GM19324 (cell line): Measurements from ENCODE around the gene MARK2.

Source experiments
- ATAC-seq: cut with Tn5 transposase; IDR thresholded peaks from one replicate; pipeline ENCODE4 v1.9.1; 2021; ENCODE audit warnings: mild to moderate bottlenecking, moderate library complexity; ENCODE audit not compliant: unreplicated experiment, low FRiP score

The MARK2 gene

DNA sequence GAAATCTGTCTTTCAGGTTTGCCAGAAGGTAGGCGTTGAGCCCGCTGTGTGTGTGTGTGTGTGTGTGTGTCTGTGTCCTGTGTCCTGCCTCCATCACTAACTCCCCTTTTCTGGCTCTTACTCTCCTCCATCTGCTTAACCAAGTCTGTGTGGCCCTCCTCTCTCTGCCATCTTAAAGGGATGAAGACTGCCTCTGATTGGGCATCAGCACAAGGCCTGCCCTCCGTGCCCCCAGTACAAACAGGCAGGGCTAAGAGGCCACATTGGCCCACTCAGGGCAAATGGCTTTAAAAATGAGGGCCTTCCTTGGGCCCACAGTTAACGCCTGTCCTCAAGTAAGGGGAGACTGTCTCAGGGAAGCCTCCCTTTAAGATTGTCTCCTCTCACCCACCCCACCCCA is 67.2 kb downstream of the MARK2 start:
- no peak for ATAC-seq

DNA sequence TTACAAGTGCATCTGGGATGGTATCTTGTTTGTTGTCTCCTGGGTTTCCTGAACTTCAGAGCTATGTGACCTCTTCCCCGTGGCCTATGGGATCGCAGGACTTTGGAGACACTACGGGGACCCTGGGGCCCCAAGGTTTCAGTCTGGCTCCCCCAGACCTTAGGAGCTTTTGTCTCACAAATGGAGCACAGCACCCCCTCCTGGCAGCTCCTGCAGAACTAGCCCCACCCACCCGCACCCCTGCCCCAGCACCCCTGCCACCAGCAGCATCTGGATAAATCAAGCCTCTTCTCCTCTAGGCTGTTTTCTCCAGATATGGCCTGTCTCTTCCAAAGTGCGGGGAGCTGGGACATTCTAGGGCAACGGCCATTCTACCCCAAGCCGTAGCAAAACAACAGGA is 67.7 kb downstream of the MARK2 start:
- no peak for ATAC-seq

DNA sequence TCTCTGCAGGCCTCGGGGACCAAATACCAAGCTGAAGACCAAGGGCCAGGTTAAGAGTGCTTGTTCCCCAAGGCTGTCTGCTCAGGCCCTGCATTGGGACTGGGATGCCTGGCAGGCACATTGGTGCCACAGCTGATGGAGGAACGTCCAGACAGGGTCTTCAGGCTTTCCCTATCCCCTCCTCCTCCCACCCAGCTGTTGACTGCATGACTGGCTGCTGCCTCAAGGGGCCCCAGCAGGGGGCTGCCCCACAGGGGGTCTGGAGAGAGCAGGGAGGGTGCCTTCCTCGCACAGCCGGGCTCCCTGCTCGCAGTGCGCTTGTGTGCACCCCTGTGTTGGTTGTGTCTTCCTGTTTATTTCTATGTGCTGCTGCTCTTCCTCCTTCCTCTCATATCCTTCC is 68.2 kb downstream of the MARK2 start:
- ATAC-seq = no peak

DNA sequence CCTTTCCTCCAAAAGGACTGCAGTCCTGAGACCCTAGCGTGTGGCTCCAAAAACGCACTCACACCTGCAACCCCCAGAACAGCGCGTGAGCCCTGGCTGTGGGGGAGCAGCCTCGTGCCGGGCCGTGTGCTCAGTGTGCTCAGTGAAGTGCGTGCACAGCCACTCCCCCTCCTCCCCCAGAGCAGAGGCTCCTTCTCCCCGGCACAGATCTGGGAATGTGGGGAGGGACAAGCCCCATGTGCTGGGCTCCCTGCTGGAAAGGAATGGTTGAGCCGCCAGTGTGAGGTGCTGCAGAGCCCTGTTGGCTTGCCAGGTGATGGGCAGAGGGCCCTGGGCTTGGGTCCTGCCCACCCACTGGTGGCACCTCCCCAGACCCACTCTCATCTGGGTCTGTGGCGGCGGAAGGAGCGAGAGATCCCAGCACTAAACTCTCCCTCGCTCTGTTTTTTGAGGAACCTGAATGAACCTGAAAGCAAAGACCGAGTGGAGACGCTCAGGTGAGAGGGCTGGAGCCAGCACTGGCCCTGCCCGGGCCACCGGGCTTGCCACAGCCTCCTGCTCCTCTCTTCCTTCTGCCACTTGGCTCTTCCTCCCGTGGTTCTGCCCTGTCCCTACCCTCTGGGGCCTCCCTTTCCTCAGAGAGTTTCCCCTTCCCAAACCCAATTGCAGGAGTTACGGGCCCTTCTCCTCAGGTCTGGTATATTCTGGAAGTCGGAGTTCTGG is 69.1 kb downstream of the MARK2 start:
- no peak for ATAC-seq

DNA sequence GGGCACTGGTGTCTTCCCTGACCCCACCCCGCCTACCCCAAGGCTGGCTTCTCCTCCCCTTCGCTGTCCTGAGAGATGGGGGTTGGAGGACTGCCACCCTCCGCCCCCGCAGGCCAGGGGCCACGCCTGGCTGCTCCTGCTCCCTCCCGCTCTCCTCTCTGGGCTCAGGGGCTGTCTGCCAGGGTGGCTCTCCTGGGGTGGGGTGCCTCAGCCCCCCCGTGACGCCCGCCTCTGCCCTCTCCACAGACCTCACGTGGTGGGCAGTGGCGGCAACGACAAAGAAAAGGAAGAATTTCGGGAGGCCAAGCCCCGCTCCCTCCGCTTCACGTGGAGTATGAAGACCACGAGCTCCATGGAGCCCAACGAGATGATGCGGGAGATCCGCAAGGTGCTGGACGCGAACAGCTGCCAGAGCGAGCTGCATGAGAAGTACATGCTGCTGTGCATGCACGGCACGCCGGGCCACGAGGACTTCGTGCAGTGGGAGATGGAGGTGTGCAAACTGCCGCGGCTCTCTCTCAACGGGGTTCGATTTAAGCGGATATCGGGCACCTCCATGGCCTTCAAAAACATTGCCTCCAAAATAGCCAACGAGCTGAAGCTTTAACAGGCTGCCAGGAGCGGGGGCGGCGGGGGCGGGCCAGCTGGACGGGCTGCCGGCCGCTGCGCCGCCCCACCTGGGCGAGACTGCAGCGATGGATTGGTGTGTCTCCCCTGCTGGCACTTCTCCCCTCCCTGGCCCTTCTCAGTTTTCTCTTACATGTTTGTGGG is 69.9 kb downstream of the MARK2 start:
- ATAC-seq = no peak

DNA sequence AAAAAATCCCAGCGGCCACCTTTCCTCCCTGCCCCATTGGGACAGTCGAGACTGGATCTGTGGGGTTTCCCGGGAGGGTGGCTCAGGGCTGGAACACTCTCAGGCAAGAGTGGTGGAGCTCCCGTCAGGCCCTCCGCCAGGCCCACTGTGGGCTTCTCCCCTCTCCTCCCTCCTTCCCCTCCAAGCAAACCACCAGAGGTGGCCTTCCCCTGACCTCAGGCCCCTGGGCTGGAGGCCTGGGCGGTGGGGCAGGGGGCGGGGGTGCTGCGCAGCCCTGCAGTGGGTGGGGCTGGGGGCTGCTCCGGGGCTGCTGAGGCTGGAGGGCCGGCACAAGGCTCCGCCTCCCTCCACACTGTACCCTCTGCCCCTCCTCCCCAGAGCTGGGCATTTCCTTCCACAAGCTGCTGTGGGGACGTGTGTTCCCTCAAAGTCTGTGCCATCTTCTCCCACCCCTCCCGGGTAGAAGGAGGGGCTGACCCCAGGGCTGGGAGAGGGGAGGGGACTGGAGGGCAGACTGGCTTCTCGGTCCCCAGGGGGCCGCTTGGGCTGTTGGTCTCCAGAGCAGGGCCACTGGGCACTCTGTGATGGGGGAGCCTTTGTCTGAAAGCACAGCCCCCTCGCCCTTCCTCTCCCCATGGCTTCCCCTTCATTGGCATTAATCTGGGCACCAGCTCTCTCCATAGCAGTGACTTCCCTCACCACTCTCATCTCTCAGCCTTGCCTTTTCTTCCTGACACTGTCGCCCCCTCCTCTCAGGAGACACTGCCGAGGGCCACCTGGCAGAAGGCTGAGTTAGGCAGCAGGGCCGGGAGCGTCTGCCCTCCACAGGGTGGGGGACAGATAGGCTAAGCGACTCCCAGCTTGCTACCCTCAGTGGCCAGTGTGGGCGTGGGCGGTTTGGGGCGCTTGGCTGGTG is 70.9 kb downstream of the MARK2 start:
- ATAC-seq = no peak

DNA sequence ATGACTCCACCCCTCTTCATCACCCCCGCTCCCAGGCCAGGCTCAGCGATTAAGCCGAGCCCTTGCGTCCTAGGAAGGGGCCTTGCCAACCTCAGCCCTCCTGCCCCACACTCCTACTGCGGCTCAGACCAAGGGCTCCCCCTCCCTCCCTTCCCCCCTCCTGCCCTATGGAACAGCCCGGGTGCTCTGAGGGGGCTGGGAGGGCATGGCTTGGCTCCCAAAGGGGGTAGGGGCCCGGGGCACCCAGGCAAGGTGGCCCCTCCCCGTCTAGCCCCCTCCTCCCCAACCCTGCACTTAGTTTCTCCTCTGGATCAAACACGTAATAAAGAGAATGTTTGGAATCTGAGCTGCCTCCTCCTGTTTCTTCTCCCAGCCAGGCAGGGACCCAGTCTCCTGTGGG is 71.8 kb downstream of the MARK2 start:
- no peak for ATAC-seq

DNA sequence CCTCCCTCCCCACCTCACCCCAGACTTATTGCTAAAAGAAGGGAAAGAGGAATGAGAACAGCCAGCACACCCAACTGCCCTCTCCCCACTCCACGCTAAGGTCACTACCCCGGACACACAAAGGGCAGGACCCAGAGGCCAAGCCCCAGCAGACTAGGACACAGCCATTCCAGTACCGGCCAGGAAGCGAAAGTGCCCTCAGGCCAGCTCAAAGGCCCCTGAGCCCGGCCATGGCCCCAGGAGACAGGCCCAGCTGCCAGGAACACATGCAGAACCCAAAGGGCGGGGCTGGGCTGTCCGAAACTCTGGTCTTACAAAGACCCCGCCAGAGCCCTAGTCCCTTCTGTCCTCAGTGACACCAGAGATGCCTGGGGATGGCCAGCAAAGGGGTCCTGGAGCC is 72.5 kb downstream of the MARK2 start:
- no peak for ATAC-seq

DNA sequence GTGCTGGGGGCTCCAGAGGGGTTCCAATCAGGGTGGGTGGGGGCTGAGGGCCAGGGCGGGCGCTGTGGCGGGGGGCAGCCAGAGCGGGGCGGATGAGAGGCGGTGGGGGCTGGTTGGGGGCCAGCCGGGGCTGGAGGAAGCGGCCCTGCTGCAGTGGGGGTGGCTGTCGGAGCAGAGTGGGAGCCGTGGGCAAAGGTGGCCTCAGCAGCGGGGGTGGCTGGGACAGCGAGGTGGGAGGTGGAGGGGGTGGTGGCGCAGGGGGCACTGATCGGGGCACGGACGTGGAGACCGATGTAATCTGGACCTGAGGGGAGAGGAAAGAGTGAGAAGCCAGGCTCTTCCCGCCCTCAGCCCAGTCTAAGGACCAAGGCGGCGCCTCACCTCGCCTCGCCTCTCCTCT is 73.0 kb downstream of the MARK2 start:
- ATAC-seq = no peak

DNA sequence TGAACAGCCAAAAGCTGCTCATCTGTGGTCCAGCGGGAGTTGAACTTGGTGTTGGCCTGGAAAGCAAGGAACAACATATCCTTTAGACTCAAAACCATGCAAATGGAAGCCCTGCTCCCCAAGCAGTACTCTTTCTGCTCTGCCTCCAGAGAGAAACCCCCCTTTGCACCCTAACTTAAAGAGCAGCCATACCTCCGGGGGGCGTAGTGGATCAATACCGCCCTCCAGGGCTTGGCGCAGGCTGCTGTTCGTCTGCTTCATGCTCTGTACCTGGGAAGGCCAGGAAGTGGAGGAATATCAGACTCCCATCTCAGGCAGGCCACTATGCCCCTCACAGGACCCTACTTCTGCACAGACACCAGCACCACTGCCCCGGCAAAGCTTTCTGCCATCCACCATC is 73.8 kb downstream of the MARK2 start:
- ATAC-seq = no peak

DNA sequence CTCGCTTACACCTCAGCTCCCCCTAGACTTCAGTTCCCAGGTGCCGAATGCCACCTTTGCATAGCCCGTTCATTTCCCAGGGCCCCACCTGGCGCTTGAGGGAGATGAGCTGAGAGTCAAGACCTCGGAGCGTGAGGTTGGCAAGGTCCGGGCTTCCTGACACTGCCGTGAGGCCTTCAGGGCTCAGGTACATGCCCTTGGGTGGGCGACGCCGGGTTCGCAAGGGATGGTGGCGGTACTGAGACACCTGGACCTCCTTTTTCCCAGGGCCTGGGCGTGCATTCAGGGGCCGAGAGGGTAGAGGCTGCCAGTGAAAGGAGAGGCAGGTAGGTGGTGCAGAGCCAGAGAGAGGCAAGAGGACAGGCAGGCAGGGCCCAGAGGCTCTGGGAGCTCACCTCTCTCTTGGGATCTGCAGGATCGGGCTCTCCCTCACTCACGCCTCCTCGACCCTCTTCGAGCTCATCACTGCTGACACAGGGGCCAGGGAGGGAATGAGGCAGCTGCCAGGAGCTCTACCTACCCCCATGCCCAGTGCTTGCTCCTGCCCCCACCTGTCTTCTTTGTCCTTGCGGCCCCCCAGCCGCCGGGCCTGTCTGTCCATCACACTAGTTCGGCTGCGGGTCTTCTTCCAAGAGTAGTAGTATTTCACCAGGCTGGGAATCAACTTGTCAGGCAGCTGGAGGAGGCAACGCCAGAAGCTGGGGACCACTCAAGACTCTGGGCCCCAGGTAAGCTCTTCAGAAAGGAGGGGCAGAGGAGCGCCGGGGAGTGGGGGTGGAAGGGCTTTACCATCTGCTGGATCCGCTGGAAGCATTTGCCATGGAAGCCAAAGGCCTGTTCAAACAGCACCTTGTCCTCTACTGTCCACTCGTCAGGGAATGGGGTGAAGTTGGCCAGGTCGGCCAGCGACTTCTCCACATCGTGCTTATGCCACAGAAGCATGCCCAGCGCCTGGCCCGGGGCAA is 75.2 kb downstream of the MARK2 start:
- ATAC-seq = no peak

DNA sequence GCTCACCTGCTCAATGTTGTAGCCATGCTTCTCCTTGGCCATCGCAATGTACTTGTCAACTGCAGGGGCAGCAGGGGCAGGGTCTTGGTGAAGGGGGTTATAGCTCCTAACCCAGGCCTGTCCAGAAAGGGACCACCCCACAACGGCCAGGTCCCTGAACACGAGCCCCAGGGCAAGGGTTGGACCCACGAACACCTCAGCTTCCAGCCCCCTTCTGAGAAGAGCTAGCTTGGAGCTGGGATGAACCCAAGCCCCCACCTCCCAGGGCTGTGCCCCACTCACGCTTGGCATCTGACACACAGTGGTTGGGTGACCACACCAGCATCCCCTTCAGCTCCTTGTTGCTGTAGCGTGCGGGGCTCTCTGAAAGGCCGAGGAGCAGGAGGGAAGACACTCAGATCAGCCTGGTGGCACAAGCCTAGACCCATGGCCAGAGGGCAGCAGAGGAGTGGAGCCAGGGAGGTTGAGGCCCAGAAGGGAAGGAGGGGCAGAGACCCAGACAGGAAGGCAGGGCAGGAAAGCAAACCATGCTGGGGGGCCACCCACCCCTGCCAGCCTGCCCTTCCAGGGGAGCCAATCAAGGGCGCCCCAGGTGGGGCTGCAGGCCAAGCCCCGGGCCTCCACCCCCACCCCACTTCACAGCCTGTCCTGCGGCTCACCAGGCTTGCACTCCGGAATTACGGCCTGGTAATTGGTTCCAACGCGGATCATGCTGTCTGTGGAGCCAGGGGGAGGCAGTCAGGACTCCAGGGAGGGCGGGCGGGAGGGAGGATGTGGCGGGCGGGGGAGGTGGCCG is 76.2 kb downstream of the MARK2 start:
- no peak for ATAC-seq

DNA sequence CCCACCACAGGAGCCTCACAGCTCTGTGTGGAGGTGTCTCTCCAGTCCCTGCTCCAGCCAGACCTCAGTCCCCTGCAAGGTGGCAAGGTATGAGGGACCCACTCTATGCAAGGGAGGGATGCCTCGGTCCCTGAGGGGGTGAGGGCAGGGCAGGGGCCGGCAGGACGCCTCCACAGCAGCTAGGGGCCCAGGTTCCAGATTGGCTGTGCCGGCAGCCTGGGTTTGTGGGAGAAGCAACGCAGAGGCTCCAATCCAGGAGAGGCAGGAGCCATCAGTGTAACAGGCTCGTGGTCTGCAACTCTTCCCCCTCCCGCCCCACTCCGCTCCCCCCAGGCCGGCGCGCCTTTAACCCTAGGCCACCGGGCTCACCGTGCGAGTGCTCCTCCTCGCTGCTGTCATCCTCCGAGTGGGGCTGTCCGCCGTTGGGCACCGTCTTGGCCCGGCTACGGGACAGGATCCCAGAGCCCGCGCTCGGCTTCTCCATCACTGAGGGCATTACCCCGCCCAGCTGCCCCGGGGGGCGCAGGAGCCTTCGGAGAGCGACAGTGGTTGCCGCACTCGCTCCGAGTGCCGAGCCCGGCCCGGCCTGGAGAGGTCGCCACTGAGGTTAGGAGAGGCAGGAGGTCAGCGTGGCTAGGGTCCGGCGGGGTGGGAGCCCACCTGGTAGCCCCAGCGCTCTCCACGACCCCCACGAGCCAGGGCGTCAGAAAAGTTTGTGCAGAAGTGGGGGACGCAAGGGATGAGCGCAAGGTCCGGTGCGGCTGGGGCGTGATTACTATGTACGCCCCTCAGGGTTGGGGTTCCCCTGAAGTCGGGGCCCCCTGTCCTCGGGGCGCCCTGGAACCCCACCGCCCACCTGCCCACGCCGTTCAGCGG is 77.3 kb downstream of the MARK2 start:
- no peak for ATAC-seq

DNA sequence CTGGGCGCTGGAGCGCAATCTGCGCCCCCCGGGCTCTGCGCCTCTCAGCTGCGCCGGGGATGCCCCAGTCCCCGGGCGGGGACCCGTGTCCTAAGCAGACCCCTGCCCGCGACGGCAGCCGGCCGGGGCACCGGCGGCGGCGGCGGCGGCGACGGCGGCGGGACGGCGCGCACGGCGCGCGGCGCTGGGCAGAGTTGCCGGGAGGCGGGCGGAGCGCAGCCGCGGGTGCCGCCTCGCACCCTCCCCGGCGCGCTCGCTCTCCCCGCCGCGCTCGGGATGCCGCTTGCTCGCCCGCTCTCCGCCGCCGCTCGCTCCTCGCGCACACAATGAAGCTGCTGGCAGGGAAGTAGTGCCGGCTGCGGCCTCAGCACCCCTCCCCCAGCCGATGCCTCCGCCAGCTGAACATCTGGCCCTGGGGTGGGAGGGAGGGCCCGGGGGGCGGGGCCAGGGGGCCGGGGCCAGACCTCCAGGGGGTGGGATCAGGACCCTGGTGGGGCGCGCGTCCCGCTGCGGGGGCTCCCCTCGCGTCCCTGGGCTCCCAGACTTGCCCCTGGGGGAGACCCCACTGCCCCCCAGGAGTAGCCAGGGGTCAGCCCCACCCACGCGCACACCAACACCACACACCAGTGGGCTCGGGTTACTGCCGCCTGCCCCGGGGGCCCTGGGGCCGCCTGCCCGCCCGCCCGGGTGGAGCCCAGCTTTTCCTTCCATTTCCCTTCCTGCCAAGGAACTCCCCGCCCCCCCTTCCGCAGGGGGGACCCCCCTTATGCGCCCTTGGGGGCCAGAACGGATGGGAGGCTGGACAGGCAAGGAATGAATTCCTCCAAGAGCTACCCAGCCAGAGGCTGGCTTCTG is 78.2 kb downstream of the MARK2 start, which contains the start of gene RCOR2:
Gene RCOR2, minus strand, starts transcription at position 328 of the 855 bp plus-strand sequence. CDS start 708 bp downstream, outside the sequence.
- ATAC-seq = no peak

DNA sequence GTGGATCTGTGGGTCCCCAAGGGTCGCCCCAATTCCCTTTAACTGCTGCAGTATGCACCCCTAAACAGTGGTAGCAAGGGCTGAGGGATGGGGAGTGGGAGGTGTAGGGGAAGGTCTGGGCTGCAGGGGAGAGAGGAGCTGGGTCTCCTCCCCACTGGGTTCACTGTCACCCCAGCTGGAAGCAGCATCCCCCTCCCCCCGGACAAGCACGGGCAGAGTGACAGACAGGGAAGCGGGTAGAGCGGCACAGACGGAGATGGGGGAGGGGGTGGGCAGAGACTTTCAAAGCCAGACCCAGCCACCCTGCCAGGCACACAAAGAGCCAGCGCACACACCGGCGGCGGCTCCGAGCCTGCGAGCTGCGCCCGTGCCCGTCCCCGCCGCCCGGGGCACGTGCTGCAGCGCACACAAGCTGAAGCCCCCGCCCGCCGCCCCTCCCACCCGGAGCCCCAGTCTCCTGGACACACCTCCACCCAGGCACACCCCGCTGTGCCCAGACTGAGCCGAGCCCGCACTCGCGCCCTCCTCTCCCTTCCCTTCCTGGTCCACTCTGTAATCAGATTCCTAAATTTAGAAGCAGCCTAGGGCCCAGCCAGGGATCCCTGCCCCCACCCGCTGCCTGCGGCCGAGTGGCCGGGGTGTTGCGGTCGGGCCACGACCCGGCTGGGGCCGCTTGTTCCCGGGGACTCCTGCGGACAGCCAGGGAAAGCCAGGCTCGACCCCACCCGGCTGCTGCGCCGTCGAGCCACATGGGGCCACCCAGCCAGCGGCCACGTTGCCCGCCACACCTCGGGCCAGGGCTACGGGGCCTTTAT is 79.0 kb downstream of the MARK2 start:
- ATAC-seq = no peak

DNA sequence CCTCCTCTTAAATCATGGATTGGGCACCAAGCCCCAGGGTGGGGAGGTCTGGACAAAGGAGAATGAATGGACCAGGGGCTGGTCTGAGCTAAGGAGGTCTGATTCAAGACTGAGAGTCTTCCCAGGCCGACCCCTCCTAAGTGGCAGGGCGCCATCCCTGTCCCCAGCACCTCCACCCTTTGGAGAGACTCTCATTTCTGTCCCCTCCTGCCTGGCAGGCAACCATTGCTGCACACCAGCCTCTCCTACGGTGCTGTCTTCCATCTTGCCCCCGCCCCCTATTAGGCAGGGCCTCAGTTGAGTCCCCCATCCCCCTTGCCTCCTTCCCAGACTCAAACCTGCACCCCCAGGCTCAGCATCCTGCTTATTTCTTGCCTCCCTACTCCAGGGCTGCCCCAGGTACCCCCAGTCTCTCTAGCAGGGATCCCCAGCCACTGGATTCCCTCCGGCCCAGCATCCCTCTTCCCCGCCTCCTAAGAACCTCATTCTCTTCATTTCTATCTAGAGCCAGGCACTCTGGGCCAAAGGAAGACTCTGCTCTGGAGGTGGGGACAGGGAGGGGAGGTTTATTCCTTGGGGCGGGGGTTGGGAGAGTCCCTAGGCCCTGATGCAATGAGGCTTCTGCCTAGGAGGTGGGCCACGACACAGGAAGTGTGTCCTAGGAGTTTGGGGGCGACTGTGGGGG is 79.7 kb downstream of the MARK2 start:
- ATAC-seq = no peak
